ENCODE results near the gene SERINC2.

Gene SERINC2

DNA sequence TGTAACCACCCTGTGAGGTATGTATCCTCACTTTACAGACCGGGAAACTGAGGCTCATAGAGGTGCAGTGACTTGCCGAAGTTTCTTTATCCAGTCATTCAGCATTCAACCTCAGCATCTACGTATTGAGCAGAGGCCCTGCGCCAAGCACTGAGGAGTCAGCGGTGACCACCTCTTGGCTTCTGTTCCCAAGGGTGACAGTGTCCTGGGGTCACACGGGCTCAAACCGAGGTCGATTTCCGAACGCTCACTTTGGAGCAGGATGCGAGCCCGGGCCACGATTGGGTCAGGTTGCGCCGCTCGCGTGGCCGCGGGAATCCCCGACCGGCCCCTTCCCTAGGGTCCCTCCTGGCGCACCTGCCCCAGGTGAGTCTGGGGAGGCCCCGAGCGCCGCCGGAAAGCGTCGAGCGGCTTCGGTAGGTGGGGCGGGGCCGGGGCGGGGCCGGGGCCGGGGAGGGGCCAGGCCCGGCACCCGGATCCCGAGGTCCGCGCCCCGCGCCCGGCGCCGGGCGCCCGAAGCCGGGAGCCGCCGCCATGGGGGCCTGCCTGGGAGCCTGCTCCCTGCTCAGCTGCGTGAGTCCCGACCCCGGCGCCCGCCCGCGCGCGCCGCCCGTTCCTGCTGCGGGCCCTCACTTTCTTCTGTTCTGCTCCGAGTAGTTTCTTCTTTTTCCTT is at the start of gene SERINC2:
SERINC2 (plus strand) TSS at position 482 of the 673 bp plus-strand sequence; CDS start at position 535, 53 bp downstream.
- DNase-seq (peak; percentile 7), ATAC-seq (peak; percentile 31)
- Mint-ChIP-seq H3K4me3 (peak within 1 kb of the TSS; percentile 80), H3K9me3 (no peaks in the 10 kb centered on the region), H3K4me1 (peaks cover 4% of the 10 kb centered on the region), H3K36me3 (ENCODE audit: low read depth) (no peaks in the 10 kb centered on the region), H3K27me3 (peaks cover 59% of the 10 kb centered on the region), H3K27ac (no peak within 1 kb of the TSS)

GRCh38 chr1:31364561-31365250 is 48.3 kb upstream of the SERINC2 start:
- Mint-ChIP-seq H3K4me3 (no peak overlapping the region), H3K4me1 (no peaks in the 10 kb centered on the region), H3K36me3 (ENCODE audit: low read depth) (peaks cover 10% of the 10 kb centered on the region), H3K9me3 (no peaks in the 10 kb centered on the region), H3K27ac (no peak overlapping the region), H3K27me3 (no peaks in the 10 kb centered on the region)
- no peak for DNase-seq
- ATAC-seq, result no peak

- DNase-seq (no peak), ATAC-seq (no peak)
- peaks cover 10% of the 10 kb centered on the region for H3K36me3 Mint-ChIP-seq (ENCODE audit: low read depth)
- no peaks in the 10 kb centered on the region for H3K4me1 Mint-ChIP-seq
- H3K27ac Mint-ChIP-seq, result no peak overlapping the region
- no peaks in the 10 kb centered on the region for H3K27me3 Mint-ChIP-seq
- H3K4me3 Mint-ChIP-seq, result no peak overlapping the region
- H3K9me3 Mint-ChIP-seq, result no peaks in the 10 kb centered on the region
Measured at GRCh38 chr1:31366796-31367195, 46.2 kb upstream of the SERINC2 start.

GRCh38 chr1:31368611-31369107 is 44.4 kb upstream of the SERINC2 start:
- ATAC-seq, result no peak
- no peaks in the 10 kb centered on the region for H3K27me3 Mint-ChIP-seq
- no peak overlapping the region for H3K4me3 Mint-ChIP-seq
- H3K4me1 Mint-ChIP-seq, result peaks cover 9% of the 10 kb centered on the region
- no peaks in the 10 kb centered on the region for H3K9me3 Mint-ChIP-seq
- H3K27ac Mint-ChIP-seq, result no peak overlapping the region
- no peak for DNase-seq
- H3K36me3 Mint-ChIP-seq (ENCODE audit: low read depth), result peaks cover 9% of the 10 kb centered on the region

DNA sequence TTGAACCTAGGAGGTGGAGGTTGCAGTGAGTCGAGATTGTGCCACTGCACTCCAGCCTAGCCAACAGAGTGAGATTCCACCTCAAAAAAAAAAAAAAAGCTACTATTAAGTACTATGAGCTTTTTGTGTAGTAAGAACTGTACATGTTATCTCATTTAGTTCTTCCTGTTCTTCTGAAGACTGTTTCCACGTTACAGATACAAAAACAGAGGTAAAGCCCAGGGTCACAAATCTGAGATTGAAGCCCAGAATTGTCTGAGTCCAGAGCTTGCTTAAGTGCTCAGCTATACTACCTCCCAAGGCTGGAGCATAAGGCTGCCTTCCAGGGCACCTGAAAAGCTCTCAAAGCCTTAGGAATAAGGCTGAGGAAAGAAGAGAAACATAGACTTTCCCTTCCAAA is 43.0 kb upstream of the SERINC2 start:
- no peaks in the 10 kb centered on the region for H3K27me3 Mint-ChIP-seq
- H3K4me3 Mint-ChIP-seq, result no peak overlapping the region
- ATAC-seq (no peak), DNase-seq (no peak)
- H3K36me3 Mint-ChIP-seq (ENCODE audit: low read depth), result peaks cover 4% of the 10 kb centered on the region
- H3K9me3 Mint-ChIP-seq, result no peaks in the 10 kb centered on the region
- H3K4me1 Mint-ChIP-seq, result peaks cover 11% of the 10 kb centered on the region
- H3K27ac Mint-ChIP-seq, result no peak overlapping the region

DNA sequence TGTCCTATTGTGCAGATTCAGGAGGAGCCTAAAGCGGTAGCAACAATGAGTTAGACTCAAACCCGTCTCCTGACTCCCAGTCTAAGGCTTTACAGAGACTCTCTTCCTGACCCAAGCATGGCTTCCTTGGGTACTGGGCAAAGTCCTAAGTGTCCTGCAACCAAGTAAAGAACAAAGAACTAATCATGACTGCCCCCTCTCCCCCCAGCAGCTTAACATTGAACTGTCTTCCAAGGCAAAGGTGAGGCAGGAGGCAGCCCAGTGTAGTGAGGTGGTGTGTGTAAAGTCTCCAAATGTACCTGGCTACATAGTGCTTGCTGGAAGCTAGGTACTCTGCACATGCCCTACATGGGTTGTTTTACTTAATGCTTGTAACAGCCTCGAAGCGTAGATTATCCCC is 42.4 kb upstream of the SERINC2 start:
- no peak overlapping the region for H3K4me3 Mint-ChIP-seq
- H3K27ac Mint-ChIP-seq, result no peak overlapping the region
- no peak for ATAC-seq
- DNase-seq, result no peak
- no peaks in the 10 kb centered on the region for H3K27me3 Mint-ChIP-seq
- no peaks in the 10 kb centered on the region for H3K9me3 Mint-ChIP-seq
- H3K36me3 Mint-ChIP-seq (ENCODE audit: low read depth), result peaks cover 3% of the 10 kb centered on the region
- peaks cover 11% of the 10 kb centered on the region for H3K4me1 Mint-ChIP-seq

GRCh38 chr1:31371121-31371959 is 41.7 kb upstream of the SERINC2 start:
- no peak overlapping the region for H3K27ac Mint-ChIP-seq

GRCh38 chr1:31372051-31372450 is 41.0 kb upstream of the SERINC2 start:
- Mint-ChIP-seq H3K27ac (peak overlapping the region; percentile 36), H3K9me3 (no peaks in the 10 kb centered on the region), H3K4me1 (peaks cover 11% of the 10 kb centered on the region), H3K27me3 (no peaks in the 10 kb centered on the region), H3K4me3 (no peak overlapping the region), H3K36me3 (ENCODE audit: low read depth) (no peaks in the 10 kb centered on the region)
- DNase-seq (no peak), ATAC-seq (no peak)

More at GRCh38 chr1:31371121-31371959, 41.7 kb upstream of the SERINC2 start:
- Mint-ChIP-seq H3K4me1 (peaks cover 11% of the 10 kb centered on the region), H3K27me3 (no peaks in the 10 kb centered on the region), H3K36me3 (ENCODE audit: low read depth) (no peaks in the 10 kb centered on the region), H3K9me3 (no peaks in the 10 kb centered on the region), H3K4me3 (no peak overlapping the region)
- DNase-seq (no peak), ATAC-seq (no peak)

- H3K27ac Mint-ChIP-seq, result peak overlapping the region; percentile 36
- DNase-seq (no peak), ATAC-seq (no peak)
- no peaks in the 10 kb centered on the region for H3K9me3 Mint-ChIP-seq
- H3K27me3 Mint-ChIP-seq, result no peaks in the 10 kb centered on the region
- no peaks in the 10 kb centered on the region for H3K36me3 Mint-ChIP-seq (ENCODE audit: low read depth)
- H3K4me3 Mint-ChIP-seq, result peak overlapping the region; percentile 42
- peaks cover 11% of the 10 kb centered on the region for H3K4me1 Mint-ChIP-seq
Measured at GRCh38 chr1:31372751-31373055, 40.3 kb upstream of the SERINC2 start.

DNA sequence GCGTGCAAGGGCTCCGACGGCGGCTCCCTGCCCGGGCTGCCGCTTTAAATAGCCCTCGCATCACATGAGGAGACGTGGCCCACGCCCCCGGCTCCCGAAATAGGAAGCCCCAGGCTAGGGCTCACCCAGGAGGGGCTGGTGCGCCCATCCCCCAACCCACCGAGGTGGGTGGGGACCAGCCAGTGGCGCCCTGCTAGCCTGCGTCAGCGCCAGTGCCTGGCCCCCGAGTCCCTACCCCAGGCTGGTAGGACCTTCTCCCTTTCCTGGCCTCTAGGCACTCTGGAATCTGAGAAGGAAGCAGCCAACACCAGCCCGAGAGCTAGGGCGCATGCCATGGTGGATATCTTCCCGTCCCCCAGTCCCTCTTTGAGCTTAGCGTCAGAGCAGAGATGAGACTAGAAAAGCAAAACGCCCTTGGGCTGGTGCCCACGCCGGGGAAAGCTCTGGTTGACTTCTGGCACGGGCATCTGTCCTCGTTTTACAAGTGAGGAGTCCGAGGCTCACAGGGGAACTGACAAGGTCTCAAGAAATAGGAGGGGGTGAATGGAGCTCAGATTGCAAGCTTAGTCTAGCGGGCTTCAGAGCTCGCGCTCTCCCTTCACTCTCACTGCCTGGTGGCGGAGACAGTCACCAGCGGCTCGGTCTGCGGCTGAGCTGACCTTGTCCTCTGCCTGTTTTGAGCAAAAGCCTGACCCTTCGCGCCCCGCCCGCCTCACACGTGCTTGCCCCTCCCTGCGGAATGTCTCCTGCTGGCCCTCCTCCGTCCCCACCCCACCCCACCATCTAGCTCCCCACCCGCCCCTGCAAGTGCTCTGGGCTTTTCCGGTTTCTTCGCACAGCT is 39.7 kb upstream of the SERINC2 start, which contains the start of gene FABP3:
FABP3 (minus strand) TSS at position 21 of the 841 bp plus-strand sequence. CDS start 62 bp downstream, outside the sequence.
- Mint-ChIP-seq H3K36me3 (ENCODE audit: low read depth) (no peaks in the 10 kb centered on the region), H3K27ac (peak within 1 kb of the TSS; percentile 36), H3K9me3 (no peaks in the 10 kb centered on the region), H3K4me3 (peak within 1 kb of the TSS; percentile 73), H3K27me3 (no peaks in the 10 kb centered on the region), H3K4me1 (peaks cover 11% of the 10 kb centered on the region)
- peak; percentile 41 for DNase-seq
- peak; percentile 53 for ATAC-seq

DNA sequence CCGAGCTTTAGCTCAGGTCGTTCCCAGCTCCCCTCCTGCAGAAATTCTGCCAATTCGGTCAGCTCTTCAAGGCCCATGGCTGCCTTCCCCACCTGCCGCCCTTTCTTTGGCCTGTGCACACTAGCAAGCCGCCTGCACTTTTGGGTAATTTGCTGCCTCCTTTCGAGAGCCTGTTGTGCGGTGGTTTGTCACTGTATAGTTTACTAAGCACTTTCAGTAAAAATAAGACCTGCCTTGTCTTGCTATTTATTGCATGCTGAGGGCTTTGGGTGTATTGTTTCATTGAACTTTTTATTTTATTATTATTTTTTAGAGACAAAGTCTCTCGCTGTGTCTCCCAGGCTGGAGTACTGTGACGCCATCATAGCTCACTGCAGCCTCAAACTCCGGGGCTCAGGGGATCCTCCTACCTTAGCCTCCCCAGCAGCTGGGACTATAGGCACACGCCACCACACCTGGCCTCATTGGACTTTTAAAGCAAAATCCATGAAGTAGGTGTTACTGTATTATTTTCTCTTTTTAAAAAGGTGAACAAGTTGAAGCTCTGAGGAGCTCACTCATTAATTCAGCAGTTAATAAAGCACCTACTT is 39.0 kb upstream of the SERINC2 start:
- Mint-ChIP-seq H3K27ac (peak overlapping the region; percentile 22), H3K9me3 (no peaks in the 10 kb centered on the region), H3K4me3 (peak overlapping the region; percentile 73)

GRCh38 chr1:31374511-31375196 is 38.4 kb upstream of the SERINC2 start:
- Mint-ChIP-seq H3K36me3 (ENCODE audit: low read depth) (no peaks in the 10 kb centered on the region), H3K4me1 (peaks cover 11% of the 10 kb centered on the region), H3K27ac (no peak overlapping the region), H3K9me3 (no peaks in the 10 kb centered on the region), H3K27me3 (no peaks in the 10 kb centered on the region), H3K4me3 (no peak overlapping the region)
- no peak for DNase-seq
- ATAC-seq, result no peak

More for the DNA sequence above, 39.0 kb upstream of the SERINC2 start:
- ATAC-seq, result no peak
- H3K36me3 Mint-ChIP-seq (ENCODE audit: low read depth), result no peaks in the 10 kb centered on the region
- H3K4me1 Mint-ChIP-seq, result peaks cover 11% of the 10 kb centered on the region
- no peak for DNase-seq
- H3K27me3 Mint-ChIP-seq, result no peaks in the 10 kb centered on the region
